ENCODE data around the gene MYMK. TPM values are rescaled to one million over a fixed set of nuclear protein-coding genes. Genes with fewer than 3 reads are reported as not detected.

MYMK gene
- total and polyA plus RNA-seq, 2 of the 4 experiments (the other 2 are of a cell fraction), result not detected

DNA sequence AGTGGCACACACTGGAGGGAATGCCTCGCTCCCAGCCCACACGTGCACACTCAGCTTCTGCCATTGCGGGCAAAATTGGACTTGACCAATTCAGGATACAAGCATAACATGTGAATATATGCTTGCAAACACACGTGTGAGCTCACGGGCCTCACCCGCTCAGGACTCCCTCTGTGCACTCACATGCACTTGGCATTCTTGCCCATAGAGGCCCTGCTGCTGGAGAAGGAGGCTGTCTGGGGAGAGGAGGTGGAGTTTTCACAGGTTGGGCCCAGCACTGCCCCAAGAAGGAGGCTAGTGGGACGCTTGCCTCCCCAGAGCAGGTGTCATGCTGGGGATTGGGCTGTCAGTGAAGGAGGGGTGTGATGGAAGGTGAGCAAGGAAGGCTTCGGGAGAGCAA, 1.7 kb downstream of the MYMK start:
- H3K56ac ChIP-seq (ENCODE audit: extremely low read depth, insufficient read depth, low read length), result no peak overlapping the region
- no peak overlapping the region for H2AK9ac ChIP-seq (replicated peaks; ENCODE audit: low read depth, low read length, poor library complexity)
- in situ Hi-C loops (cut with MboI; ENCODE audit: low sequenced_read_pairs) (no loop called here), intact Hi-C loops (cut with micrococcal nuclease) (no loop called here), dilution Hi-C loops (cut with HindIII; ENCODE audit: low sequenced_read_pairs, unreplicated experiment) (no loop called here)
- H3K4me2 ChIP-seq (ENCODE audit: low read depth, low read length), result no peak overlapping the region
- no peak overlapping the region for H3K14ac ChIP-seq (replicated peaks; ENCODE audit: low read depth, low read length)
- no peak for DNase-seq
- no peak overlapping the region for H3K18ac ChIP-seq (ENCODE audit: low read depth, low read length)
- H2AK5ac ChIP-seq (ENCODE audit: low read depth, low read length), result no peak overlapping the region
- ChIA-PET CTCF (no interaction called here), POLR2A (ENCODE audit: unreplicated experiment) (no interaction called here)
- H2BK20ac ChIP-seq (ENCODE audit: low read depth, low read length), result no peak overlapping the region
- H2AFZ ChIP-seq (replicated peaks; ENCODE audit: low read length, poor library complexity), result no peak overlapping the region
- no peak overlapping the region for H3K4ac ChIP-seq (ENCODE audit: low read depth, low read length)
- peaks cover 80% of the 10 kb centered on the region for H3K27me3 ChIP-seq (ENCODE audit: control insufficient read depth, insufficient read depth, low read length)
- no peak overlapping the region for H3K4me3 ChIP-seq (ENCODE audit: insufficient read depth, low read depth, low read length)
- H3K9me1 ChIP-seq (ENCODE audit: insufficient read depth, low read length), result no peaks in the 10 kb centered on the region
- 81% methylated on average over 8 of the region's 8 CpGs; no CpG with 5 or more reads in 1 of the 2 experiments for WGBS, 2 experiments (ENCODE audit: extremely low coverage in 2 of 2, insufficient read length in 1 of 2)
- no peak for ATAC-seq (ENCODE audit: low read depth)
- no peaks in the 10 kb centered on the region for H3K9me3 ChIP-seq (ENCODE audit: control insufficient read depth, insufficient read depth, low read length)
- H3K9ac ChIP-seq (ENCODE audit: low read depth, low read length), result no peak overlapping the region
- no peak overlapping the region for H2BK15ac ChIP-seq (ENCODE audit: low read depth, low read length)
- no peak overlapping the region for H3K27ac ChIP-seq (ENCODE audit: insufficient read depth, low read length)
- no peak overlapping the region for H4K91ac ChIP-seq (ENCODE audit: insufficient read depth, low read depth, low read length)
- no peak overlapping the region for H2BK5ac ChIP-seq (ENCODE audit: low read depth, low read length, poor library complexity, severe bottlenecking)
- H4K8ac ChIP-seq (ENCODE audit: low read depth in 2 of 2, low read length in 2 of 2), result no peak overlapping the region
- no TSS peak for BruUV-seq (replicated peaks)
- no peaks in the 10 kb centered on the region for H4K20me1 ChIP-seq (ENCODE audit: insufficient read depth, low read length)
- no peaks in the 10 kb centered on the region for H3K36me3 ChIP-seq (ENCODE audit: control insufficient read depth, insufficient read depth, low read length)
- no peak overlapping the region for H2BK120ac ChIP-seq (ENCODE audit: low read depth, low read length)
- no peaks in the 10 kb centered on the region for H3K79me1 ChIP-seq (ENCODE audit: low read depth in 1 of 2, low read length in 2 of 2)
- H3K4me1 ChIP-seq (ENCODE audit: control insufficient read depth, insufficient read depth, low read length), result peaks cover 2% of the 10 kb centered on the region; the same call in 1 of the 2 replicates
- H3K23ac ChIP-seq (ENCODE audit: low read depth, low read length), result no peak overlapping the region
- no peak overlapping the region for H4K5ac ChIP-seq (ENCODE audit: low read depth, low read length)
- TF ChIP-seq, protein P1, sequence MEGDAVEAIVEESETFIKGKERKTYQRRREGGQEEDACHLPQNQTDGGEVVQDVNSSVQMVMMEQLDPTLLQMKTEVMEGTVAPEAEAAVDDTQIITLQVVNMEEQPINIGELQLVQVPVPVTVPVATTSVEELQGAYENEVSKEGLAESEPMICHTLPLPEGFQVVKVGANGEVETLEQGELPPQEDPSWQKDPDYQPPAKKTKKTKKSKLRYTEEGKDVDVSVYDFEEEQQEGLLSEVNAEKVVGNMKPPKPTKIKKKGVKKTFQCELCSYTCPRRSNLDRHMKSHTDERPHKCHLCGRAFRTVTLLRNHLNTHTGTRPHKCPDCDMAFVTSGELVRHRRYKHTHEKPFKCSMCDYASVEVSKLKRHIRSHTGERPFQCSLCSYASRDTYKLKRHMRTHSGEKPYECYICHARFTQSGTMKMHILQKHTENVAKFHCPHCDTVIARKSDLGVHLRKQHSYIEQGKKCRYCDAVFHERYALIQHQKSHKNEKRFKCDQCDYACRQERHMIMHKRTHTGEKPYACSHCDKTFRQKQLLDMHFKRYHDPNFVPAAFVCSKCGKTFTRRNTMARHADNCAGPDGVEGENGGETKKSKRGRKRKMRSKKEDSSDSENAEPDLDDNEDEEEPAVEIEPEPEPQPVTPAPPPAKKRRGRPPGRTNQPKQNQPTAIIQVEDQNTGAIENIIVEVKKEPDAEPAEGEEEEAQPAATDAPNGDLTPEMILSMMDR (conservative IDR thresholded peaks at IDR 0.05; ENCODE audit: low read depth, low read length), result no peak
- TF ChIP-seq NFE2L2 (IDR thresholded peaks at IDR 0.05; ENCODE audit: low read depth, low read length), result no peak
- no peak for TF ChIP-seq RFX5 (IDR thresholded peaks at IDR 0.05; ENCODE audit: low read depth, low read length)
- no peak for TF ChIP-seq CEBPB (IDR thresholded peaks at IDR 0.05; ENCODE audit: low read depth, low read length)
- no peak for TF ChIP-seq MAZ (IDR thresholded peaks at IDR 0.05; ENCODE audit: borderline replicate concordance, low read depth, low read length)
